Panc1 (cell line): ENCODE data around the gene SLC27A4. TPM values are rescaled to one million over a fixed set of nuclear protein-coding genes. Genes with fewer than 3 reads are reported as not detected.

Experiments
- ATAC-seq: fragments of 200-7000 bp; cut with Tn5 transposase; 2 replicates; pipeline ENCODE4 v1.9.1; 2020; ENCODE audit warnings: mild to moderate bottlenecking, moderate library complexity
- BruUV-seq: library from RNA; stranded (reverse); fragments of 400-500 nt; replicated peaks from 2 replicates; lab custom pipeline; 2021; lab: Mats Ljungman, UMichigan
- CTCF ChIA-PET: fragments of 300-600 bp; sonication (Branson Sonifier 250); formaldehyde crosslinking; loops from one replicate; lab custom pipeline; 2022; ENCODE audit warnings: antibody characterized with exemption; lab: Charles Lee
- POLR2A ChIA-PET: fragments of 300-600 bp; sonication (Branson Sonifier 250); formaldehyde crosslinking; loops from one replicate; lab custom pipeline; 2022; ENCODE audit warnings: antibody characterized with exemption; lab: Charles Lee
- DNase-seq: peaks from one replicate; pipeline ENCODE4 v3.0.0-alpha.2; 2010; ENCODE audit warnings: low read depth, low spot score
- H3K27ac ChIP-seq: 2 replicates; pipeline ENCODE4 v1.5.1; 2011; ENCODE audit warnings: mild to moderate bottlenecking, low read length, inconsistent platforms
- H3K27me3 ChIP-seq: fragments of 200-500 bp; sonication (Bioruptor generic); 2 replicates; pipeline ENCODE4 v1.6.0; 2014; ENCODE audit warnings: low read length, inconsistent platforms; ENCODE audit not compliant: control insufficient read depth, insufficient read depth
- H3K36me3 ChIP-seq: fragments of 200-500 bp; sonication (Bioruptor generic); 2 replicates; pipeline ENCODE4 v1.5.1; 2014; ENCODE audit warnings: inconsistent platforms, mild to moderate bottlenecking, low read length, moderate library complexity; ENCODE audit not compliant: control insufficient read depth, insufficient read depth
- H3K4me1 ChIP-seq: 2 replicates; pipeline ENCODE4 v1.5.1; 2011; ENCODE audit warnings: inconsistent platforms, mild to moderate bottlenecking, low read length, moderate library complexity; ENCODE audit not compliant: control insufficient read depth, insufficient read depth
- H3K4me3 ChIP-seq, 2 experiments: 2 replicates each; pipeline ENCODE4 v1.5.1; 2011 to 2012; ENCODE audit warnings: low read depth in 2 of 2, low read length in 2 of 2, mild to moderate bottlenecking in 2 of 2, inconsistent platforms in 1 of 2, moderate library complexity in 1 of 2
- H3K9me3 ChIP-seq: fragments of 200-500 bp; sonication (Bioruptor generic); 2 replicates; pipeline ENCODE4 v1.5.1; 2014; ENCODE audit warnings: low read depth, mild to moderate bottlenecking, inconsistent platforms, low read length, moderate library complexity; ENCODE audit not compliant: control insufficient read depth, insufficient read depth
- POLR2AphosphoS5 ChIP-seq: IDR thresholded peaks from 2 replicates; pipeline ENCODE4 v1.6.1; 2012; ENCODE audit warnings: mild to moderate bottlenecking, low read depth, low read length, moderate library complexity
- SIN3A ChIP-seq: IDR thresholded peaks from 2 replicates; pipeline ENCODE4 v1.6.1; 2012; ENCODE audit warnings: low read depth, mild to moderate bottlenecking, low read length, moderate library complexity, borderline replicate concordance; ENCODE audit not compliant: insufficient read depth
- TCF7L2 ChIP-seq: IDR thresholded peaks from 2 replicates; pipeline ENCODE4 v1.6.1; 2011; ENCODE audit warnings: mild to moderate bottlenecking, low read depth, low read length, inconsistent platforms
- in situ Hi-C: cut with HindIII; loops from 2 replicates; pipeline ENCODE4 v1.10.0; 2016; ENCODE audit warnings: low sequenced_read_pairs, low pct_unique_long_range_greater_than_20kb
- intact Hi-C: fragments of 100-400 bp; cut with micrococcal nuclease; formaldehyde crosslinking; loops from one replicate; pipeline ENCODE4 v1.10.0; 2022; ENCODE audit not compliant: unreplicated experiment
- total RNA-seq: library from RNA; stranded (reverse); gene quantifications from one replicate; pipeline ENCODE4 v1.2.1, GENCODE V29; 2021; ENCODE audit not compliant: unreplicated experiment
- TF ChIP-seq, protein P1 (sequence below), 2 experiments: IDR thresholded peaks; 2 replicates each; pipeline ENCODE4 v1.6.1; 2011 to 2012; ENCODE audit warnings: low read depth in 2 of 2, control low read depth in 1 of 2, low read length in 1 of 2, mild to moderate bottlenecking in 1 of 2, moderate library complexity in 1 of 2; ENCODE audit not compliant: insufficient read depth in 1 of 2
- TF ChIP-seq, protein P2 (sequence below): fragments of 450-650 bp; IDR thresholded peaks from 2 replicates; pipeline ENCODE4 v1.5.1; 2017; ENCODE audit warnings: mild to moderate bottlenecking

SLC27A4 gene
- total RNA-seq, 1 experiment from 2014 or later, result 20.3 TPM

DNA sequence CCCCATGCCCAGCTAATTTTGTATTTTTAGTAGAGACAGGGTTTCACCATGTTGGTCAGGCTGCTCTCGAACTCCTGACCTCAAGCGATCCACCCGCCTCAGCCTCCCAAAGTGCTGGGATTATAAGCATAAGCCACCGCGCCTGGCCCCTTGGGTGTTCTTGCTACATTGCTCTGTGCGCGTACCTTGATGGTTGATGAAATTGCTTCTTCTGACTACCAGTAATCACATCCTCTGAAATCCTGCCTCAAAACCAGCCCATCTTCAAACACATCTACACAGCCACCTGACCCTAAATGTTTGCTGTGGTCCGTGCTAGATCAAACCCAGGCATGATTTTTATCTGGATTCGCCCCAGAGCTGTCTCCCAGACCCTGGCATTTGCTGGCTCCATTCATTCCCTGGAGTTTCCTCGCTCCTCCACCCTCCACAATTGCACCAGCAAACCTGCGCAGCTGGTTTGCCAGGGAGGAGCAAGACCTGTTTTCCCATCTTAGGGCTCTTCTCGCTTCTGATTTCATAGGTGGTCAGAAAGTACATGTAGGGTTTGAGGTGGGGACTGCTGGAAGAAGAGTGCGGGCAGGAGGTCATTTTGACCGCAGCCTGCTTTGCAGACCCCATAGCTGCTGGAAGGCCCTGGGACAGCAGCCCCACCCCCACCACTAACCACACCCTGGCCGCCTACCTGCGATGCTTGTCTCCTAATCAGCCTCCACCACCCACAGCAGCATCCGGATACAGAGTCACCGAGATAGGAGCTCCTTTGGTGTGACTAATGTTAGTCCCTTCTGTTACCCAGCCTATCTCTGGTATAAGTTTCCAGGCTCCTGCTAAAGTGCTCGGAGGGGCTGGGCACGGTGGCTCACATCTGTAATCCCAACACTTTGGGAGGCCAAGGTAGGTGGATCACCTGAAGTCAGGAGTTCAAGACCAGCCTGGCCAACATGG, 41.5 kb upstream of the SLC27A4 start:
- intact Hi-C loops (loop anchor here (10.0 kb wide), 2 partner anchors 46 to 116 kb away; partner anchors contain the start of gene SLC27A4), in situ Hi-C loops (no loop called here)
- no TSS peak for BruUV-seq
- no peaks in the 10 kb centered on the region for H3K27me3 ChIP-seq
- TF ChIP-seq, protein P1, sequence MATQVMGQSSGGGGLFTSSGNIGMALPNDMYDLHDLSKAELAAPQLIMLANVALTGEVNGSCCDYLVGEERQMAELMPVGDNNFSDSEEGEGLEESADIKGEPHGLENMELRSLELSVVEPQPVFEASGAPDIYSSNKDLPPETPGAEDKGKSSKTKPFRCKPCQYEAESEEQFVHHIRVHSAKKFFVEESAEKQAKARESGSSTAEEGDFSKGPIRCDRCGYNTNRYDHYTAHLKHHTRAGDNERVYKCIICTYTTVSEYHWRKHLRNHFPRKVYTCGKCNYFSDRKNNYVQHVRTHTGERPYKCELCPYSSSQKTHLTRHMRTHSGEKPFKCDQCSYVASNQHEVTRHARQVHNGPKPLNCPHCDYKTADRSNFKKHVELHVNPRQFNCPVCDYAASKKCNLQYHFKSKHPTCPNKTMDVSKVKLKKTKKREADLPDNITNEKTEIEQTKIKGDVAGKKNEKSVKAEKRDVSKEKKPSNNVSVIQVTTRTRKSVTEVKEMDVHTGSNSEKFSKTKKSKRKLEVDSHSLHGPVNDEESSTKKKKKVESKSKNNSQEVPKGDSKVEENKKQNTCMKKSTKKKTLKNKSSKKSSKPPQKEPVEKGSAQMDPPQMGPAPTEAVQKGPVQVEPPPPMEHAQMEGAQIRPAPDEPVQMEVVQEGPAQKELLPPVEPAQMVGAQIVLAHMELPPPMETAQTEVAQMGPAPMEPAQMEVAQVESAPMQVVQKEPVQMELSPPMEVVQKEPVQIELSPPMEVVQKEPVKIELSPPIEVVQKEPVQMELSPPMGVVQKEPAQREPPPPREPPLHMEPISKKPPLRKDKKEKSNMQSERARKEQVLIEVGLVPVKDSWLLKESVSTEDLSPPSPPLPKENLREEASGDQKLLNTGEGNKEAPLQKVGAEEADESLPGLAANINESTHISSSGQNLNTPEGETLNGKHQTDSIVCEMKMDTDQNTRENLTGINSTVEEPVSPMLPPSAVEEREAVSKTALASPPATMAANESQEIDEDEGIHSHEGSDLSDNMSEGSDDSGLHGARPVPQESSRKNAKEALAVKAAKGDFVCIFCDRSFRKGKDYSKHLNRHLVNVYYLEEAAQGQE (IDR thresholded peaks at IDR 0.05; ENCODE audit: insufficient read depth in 1 of 2, low read depth in 2 of 2, low read length in 1 of 2), result no peak
- TF ChIP-seq, protein P2, sequence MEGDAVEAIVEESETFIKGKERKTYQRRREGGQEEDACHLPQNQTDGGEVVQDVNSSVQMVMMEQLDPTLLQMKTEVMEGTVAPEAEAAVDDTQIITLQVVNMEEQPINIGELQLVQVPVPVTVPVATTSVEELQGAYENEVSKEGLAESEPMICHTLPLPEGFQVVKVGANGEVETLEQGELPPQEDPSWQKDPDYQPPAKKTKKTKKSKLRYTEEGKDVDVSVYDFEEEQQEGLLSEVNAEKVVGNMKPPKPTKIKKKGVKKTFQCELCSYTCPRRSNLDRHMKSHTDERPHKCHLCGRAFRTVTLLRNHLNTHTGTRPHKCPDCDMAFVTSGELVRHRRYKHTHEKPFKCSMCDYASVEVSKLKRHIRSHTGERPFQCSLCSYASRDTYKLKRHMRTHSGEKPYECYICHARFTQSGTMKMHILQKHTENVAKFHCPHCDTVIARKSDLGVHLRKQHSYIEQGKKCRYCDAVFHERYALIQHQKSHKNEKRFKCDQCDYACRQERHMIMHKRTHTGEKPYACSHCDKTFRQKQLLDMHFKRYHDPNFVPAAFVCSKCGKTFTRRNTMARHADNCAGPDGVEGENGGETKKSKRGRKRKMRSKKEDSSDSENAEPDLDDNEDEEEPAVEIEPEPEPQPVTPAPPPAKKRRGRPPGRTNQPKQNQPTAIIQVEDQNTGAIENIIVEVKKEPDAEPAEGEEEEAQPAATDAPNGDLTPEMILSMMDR, result no peak
- TF ChIP-seq POLR2AphosphoS5 (no peak), SIN3A (no peak), TCF7L2 (no peak)
- no peaks in the 10 kb centered on the region for H3K9me3 ChIP-seq
- H3K4me3 ChIP-seq, result no peak overlapping the region
- POLR2A ChIA-PET, result no interaction called here
- CTCF ChIA-PET, result no interaction called here
- ATAC-seq (no peak), DNase-seq (no peak)
- no peak overlapping the region for H3K27ac ChIP-seq
- H3K36me3 ChIP-seq, result no peaks in the 10 kb centered on the region
- peaks cover 3% of the 10 kb centered on the region for H3K4me1 ChIP-seq

DNA sequence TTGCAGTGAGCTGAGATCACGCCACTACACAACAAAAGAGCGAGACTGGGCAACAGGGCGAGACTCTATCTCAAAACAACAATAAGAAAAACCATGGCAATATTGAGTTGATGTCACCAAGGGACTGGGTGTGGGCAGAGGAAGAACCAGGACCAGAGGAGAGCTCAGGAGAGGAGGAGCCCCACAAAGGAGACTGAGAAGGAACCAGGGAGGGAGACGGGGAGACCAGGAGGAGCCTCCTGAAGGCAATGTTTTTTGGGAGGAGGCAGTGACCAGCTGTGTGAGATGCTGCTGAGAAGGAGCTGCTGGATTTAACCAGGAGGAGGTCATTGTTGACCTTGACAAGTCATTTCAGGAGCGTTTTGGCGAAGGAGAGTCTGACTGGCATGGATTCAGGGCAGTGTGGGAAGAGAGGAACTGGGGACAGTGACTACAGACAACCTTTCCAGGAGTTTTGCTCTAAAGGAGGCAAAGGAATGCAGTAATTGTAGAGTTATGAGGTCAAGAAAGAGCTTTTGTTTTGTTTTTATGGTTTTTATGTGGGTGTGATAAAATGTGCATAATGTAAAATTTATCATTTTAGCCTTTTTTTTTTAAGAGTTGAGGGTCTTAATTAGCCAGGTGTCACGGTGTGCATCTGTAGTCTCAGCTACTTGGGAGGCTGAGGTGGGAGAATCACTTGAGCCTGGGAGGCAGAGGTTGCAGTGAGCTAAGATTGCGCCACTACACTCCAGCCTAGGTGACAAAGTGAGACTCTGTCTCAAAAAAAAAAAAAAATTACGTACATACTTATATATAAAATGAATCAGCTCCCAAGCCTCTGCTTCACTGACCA, 36.0 kb upstream of the SLC27A4 start:
- BruUV-seq, result no TSS peak
- Histone ChIP-seq H3K36me3 (no peaks in the 10 kb centered on the region), H3K27ac (no peak overlapping the region), H3K4me1 (no peaks in the 10 kb centered on the region), H3K4me3 (no peak overlapping the region), H3K9me3 (no peaks in the 10 kb centered on the region), H3K27me3 (no peaks in the 10 kb centered on the region)
- POLR2A ChIA-PET, result no interaction called here
- in situ Hi-C loops (no loop called here), intact Hi-C loops (no loop called here)
- DNase-seq, result no peak
- CTCF ChIA-PET, result interaction anchor here (0.7 to 1.5 kb wide), 3 partner anchors 9 to 37 kb away, joined by 4 to 5 read pairs (median 4); no protein-coding TSS in a partner anchor
- TF ChIP-seq SIN3A (no peak), POLR2AphosphoS5 (no peak)
- TF ChIP-seq, protein P1 (IDR thresholded peaks at IDR 0.05; ENCODE audit: insufficient read depth in 1 of 2, low read depth in 2 of 2, low read length in 1 of 2), result no peak
- ATAC-seq, result no peak
